GM19240 (cell line): Measurements from ENCODE around the gene PIP5K1C.
"Not testable (repeated sequence)": the region's sequence is repeated elsewhere in the genome, so short reads cannot be mapped to it uniquely, and the experiment has no call there.

Experiments used
- DNase-seq: peaks from one replicate; pipeline ENCODE4 v3.0.0; 2011; ENCODE audit warnings: low spot score; ENCODE audit not compliant: insufficient read length

PIP5K1C gene

GRCh38 chr19:3661284-3662238, 38.7 kb downstream of the PIP5K1C start:
- DNase-seq: no peak

DNA sequence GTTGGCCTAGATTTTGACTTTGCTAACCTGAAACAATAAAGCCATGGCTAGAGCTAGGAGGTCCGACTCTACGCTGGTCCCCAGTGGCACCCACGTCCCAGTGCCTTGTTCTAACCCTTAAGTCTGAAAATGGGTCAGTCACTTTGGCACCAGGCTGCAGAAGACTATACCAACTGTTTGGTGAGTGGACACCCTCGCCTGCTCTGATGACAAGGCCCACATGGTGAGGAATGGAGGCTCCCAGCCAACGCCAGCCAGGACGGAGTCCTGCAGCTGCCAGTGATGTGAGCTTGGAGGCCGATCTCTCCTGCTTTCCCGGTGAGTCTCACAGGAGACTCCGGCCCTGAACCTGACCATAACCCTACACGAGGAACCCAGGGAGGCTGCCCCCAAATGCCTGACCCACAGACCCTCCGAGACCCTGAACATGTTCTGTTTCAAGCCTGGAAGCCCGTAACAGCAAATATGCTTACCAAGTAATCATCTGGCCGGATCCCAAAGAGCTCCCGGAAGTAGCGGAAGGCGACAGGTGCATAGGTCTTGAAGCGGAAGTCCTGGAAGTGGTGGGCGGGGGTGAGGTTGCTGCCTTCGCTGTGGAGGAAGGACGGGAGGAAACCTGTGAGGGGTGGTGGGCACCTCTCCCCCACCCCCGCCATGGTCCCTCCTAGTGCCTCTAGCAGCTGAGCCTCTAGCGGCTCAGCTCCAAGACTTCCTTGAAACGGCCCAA, 39.6 kb downstream of the PIP5K1C start:
- no peak for DNase-seq

DNA sequence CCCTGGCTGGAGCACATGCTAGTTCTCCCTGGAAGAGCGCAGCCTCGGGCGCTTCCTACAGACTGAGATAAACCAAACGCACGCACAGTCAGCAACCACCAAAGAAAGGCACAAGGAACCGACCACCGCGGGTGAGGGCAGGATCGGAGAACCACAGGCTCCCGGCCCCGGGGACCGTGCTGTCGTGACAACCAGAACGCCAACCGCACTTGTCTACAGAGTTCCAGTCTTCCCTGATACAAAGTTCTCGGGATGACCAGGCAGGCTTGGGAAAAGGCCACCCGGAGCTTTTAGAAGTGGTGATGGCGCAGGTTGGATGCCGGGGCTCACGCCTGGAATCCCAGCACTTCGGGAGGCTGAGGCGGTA, 40.5 kb downstream of the PIP5K1C start:
- no peak for DNase-seq

- DNase-seq: no peak
Measured at GRCh38 chr19:3658870-3659745, 41.2 kb downstream of the PIP5K1C start.

GRCh38 chr19:3658004-3658869, 42.0 kb downstream of the PIP5K1C start:
- DNase-seq: no peak

DNA sequence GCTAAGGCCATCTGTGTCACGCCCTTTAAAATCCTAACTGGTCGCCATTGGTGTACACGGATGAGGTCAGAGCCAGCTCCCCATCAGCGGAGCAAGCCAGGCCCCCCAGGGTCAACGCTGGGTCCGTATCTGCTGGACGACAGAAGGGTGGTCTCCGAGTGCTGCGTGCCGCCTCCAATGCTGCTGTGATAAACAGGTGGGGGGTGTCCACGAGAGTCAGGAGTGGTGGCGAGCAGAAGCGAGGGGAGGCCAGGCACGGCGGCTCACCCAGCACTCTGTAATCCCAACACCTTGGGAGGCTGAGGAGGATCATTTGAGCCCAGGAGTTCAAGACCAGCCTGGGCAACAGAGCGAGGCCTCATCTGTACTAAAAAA, 42.9 kb downstream of the PIP5K1C start:
- no peak for DNase-seq

- DNase-seq: no peak
Measured at GRCh38 chr19:3656747-3657394, 43.4 kb downstream of the PIP5K1C start.

- no peak for DNase-seq
Measured at GRCh38 chr19:3656073-3656746, 44.1 kb downstream of the PIP5K1C start.

- no peak for DNase-seq
Measured at GRCh38 chr19:3655402-3656072, 44.7 kb downstream of the PIP5K1C start.

DNA sequence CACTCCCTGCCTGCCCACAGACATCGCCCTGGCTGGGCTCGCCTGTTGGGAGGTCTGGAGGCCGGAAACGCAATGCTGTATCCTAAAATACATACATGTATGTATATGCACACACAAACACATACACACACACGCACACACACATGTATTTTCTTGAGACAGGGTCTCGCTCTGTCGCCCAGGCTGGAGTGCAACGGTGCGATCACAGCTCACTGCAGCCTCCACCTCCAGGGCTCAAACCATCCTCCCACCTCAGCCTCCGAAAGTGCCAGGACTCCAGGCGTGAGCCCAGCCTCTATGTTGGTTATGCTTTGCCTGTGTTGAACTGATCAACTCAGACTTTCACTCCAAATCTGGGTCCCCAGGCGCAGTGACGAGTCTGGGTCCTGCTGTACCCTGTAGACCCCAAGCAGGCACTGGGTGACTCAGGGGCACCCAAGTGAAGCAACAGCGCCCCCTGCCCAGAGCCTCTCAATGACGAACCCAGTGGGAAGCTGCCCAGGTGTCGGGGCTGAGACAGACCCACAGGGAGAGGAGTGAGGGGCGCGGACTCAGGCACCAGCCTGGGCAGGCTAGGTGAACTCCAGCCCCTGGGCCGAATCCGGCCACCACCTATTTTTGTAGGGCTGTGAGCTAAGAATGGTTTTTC, 46.3 kb downstream of the PIP5K1C start:
- no peak for DNase-seq

DNA sequence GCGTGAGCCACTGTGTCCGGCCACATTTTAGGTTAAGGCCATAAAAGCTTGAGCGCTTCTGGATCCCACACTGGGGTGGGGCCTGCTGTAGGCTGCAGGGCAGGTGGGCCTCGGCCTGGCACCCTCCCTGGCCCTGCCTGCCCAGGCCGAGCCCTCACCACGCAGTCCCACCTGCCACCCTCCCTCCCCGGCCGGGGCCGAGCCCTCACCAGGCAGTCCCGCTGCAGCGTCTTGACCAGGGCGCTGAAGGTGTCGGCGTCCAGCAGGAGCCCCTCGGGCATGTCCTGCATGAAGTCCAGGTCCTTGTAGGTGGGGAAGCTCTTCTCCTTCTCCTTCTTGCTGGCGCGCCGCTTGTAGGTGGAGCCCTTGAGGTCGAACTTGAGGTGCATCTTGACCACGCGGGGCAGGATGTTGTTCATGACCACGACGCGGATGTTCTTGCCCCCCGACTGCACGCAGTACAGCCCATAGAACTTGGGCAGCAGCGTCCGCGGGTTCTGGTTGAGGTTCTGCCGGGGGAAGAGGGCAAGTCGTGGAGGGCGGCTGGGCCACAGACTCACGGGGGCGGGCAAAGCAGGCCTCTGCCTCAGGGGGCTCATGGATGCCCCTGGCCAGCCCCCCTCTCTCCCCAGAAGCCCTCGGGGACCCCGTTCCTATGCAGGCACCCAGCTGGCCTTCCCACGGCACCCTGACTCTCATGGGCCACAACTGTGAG, 47.0 kb downstream of the PIP5K1C start:
- no peak for DNase-seq

- no peak for DNase-seq
Measured at GRCh38 chr19:3652422-3652821, 47.8 kb downstream of the PIP5K1C start.

DNA sequence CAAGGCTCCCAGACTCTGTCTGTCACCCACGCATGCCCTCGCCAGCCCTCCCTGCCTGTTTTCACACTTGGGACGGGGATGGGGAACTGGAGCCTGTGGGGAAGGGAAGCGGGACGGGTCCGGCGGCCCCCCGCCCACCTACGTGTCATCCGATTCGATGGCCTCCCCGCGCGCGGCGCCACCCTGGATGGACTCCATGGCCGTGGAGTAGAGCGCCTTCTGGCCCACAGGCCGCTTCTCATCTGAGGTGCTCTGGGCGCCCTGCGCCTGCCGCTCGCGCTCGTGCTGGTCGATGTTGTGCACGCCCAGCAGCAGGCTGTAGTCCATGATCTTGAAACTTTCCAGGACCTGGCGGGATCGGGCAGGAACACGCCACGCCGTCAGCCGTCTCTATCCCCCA, 48.6 kb downstream of the PIP5K1C start:
- DNase-seq: no peak

DNA sequence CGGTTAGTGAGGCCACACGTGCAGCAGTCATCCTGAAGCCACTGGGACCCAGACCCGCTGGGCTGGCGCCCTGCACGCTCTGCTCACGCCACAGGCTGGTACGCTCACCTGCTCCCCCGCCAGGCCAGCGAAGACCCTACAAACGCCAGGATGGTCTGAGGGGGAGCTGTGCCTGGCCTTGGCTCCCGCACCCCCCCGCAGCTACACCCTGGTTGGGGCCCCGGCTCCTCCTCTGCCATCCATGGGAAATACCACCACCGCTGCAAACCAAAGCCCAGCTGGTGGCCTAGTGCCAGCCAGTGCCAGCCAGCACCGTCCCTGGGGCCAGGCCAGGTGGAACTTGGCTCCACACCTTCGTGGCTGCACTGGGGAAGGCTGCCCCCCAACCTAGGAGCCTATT, 50.4 kb downstream of the PIP5K1C start:
- DNase-seq: no peak

- DNase-seq: no peak
Measured at GRCh38 chr19:3648037-3648905, 52.0 kb downstream of the PIP5K1C start.

GRCh38 chr19:3647102-3647501, 53.2 kb downstream of the PIP5K1C start:
- not testable (repeated sequence) for DNase-seq
